Superior temporal gyrus (tissue), 1 donor: ENCODE data around the gene TRIM27.
A peak's percentile ranks its signal among the peaks of the same experiment; 100 is the strongest.
"Not testable (repeated sequence)": the region's sequence is repeated elsewhere in the genome, so short reads cannot be mapped to it uniquely, and the experiment has no call there.

Experiments used
- DNase-seq: peaks from one replicate; pipeline ENCODE4 v3.0.0-alpha.2; 2016; ENCODE audit errors: extremely low spot score

TRIM27 gene

GRCh38 chr6:28864326-28864923 is 59.4 kb downstream of the TRIM27 start:
- no peak for DNase-seq

GRCh38 chr6:28863604-28864325 is 60.0 kb downstream of the TRIM27 start:
- peak; percentile 94 for DNase-seq

GRCh38 chr6:28862077-28862476 is 61.7 kb downstream of the TRIM27 start:
- DNase-seq: no peak

GRCh38 chr6:28861339-28861738 is 62.4 kb downstream of the TRIM27 start:
- no peak for DNase-seq

GRCh38 chr6:28860581-28860980 is 63.2 kb downstream of the TRIM27 start:
- no peak for DNase-seq

- no peak for DNase-seq
These were observed 64.8 kb downstream of the TRIM27 start for GRCh38 chr6:28858963-28859362.

- no peak for DNase-seq
These were observed 67.2 kb downstream of the TRIM27 start for GRCh38 chr6:28856620-28857005.

GRCh38 chr6:28854405-28854804 is 69.4 kb downstream of the TRIM27 start:
- DNase-seq: not testable (repeated sequence)
